Activated B cell treated with CpG ODN at 0.5 μM for 24 hours (primary cell): ENCODE results near the gene ADAM17. TPM values are rescaled to one million over a fixed set of nuclear protein-coding genes. Genes with fewer than 3 reads are reported as not detected.

ENCODE experiments used
- ATAC-seq: fragments of 200-7000 bp; cut with Tn5 transposase; one replicate; pipeline ENCODE4 v1.10.0; 2021; ENCODE audit warnings: low read depth, mild to moderate bottlenecking, moderate library complexity
- CTCF ChIA-PET: fragments of 350-600 bp; sonication (Branson Sonifier 250); formaldehyde crosslinking; loops from one replicate; lab custom pipeline; 2021; ENCODE audit warnings: antibody characterized with exemption; lab: Charles Lee
- POLR2A ChIA-PET: fragments of 350-600 bp; sonication (Branson Sonifier 250); formaldehyde crosslinking; loops from one replicate; lab custom pipeline; 2021; ENCODE audit warnings: antibody characterized with exemption; lab: Charles Lee
- DNase-seq: peaks from one replicate; pipeline ENCODE4 v3.0.0; 2022
- H3K27ac Mint-ChIP-seq: one replicate; pipeline ENCODE4 v1.8.0; 2020; ENCODE audit warnings: mixed read lengths
- H3K27me3 Mint-ChIP-seq: one replicate; pipeline ENCODE4 v1.8.0; 2021; ENCODE audit warnings: mixed read lengths
- H3K36me3 Mint-ChIP-seq: one replicate; pipeline ENCODE4 v1.8.0; 2021; ENCODE audit warnings: low read depth, mixed read lengths
- H3K4me1 Mint-ChIP-seq: one replicate; pipeline ENCODE4 v1.8.0; 2021; ENCODE audit warnings: mixed read lengths
- H3K4me3 Mint-ChIP-seq: one replicate; pipeline ENCODE4 v1.8.0; 2020; ENCODE audit warnings: mild to moderate bottlenecking, mixed read lengths
- H3K9me3 Mint-ChIP-seq: one replicate; pipeline ENCODE4 v1.8.0; 2020; ENCODE audit warnings: mixed read lengths
- intact Hi-C: fragments of 100-400 bp; cut with micrococcal nuclease; formaldehyde crosslinking; loops from one replicate; pipeline ENCODE4 v1.15.1; 2024
- total RNA-seq: library from RNA; stranded (reverse); gene quantifications from 2 replicates; pipeline ENCODE4 v1.2.3, GENCODE V29; 2022
- TF ChIP-seq, protein P1 (sequence below): fragments of 200-600 bp; IDR thresholded peaks from one replicate; pipeline ENCODE4 v1.8.0; 2022; ENCODE audit warnings: antibody characterized with exemption, mild to moderate bottlenecking

Gene ADAM17
- total RNA-seq, 1 donor from 2014 or later, result 39.5 TPM

DNA sequence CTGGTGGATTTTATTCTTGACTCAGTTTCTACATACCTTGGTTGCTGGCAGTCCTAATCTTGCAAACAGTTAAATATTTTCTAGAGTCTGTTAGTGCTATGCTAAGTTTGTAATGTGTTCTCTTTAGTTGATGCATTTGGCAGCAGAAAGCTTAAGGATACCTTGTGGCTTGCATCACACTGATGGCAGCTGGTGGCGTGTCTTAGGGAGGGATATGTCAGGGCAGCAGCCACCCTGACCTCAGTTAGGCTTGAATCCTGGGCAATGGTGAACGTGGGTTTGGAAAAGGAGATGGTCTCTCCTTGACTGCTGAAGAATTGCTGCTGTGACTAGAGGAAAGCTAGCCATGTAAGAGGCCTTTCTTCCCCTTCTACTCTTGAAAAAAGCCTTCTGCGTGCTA lies 77.1 kb downstream of the ADAM17 start:
- TF ChIP-seq, protein P1, sequence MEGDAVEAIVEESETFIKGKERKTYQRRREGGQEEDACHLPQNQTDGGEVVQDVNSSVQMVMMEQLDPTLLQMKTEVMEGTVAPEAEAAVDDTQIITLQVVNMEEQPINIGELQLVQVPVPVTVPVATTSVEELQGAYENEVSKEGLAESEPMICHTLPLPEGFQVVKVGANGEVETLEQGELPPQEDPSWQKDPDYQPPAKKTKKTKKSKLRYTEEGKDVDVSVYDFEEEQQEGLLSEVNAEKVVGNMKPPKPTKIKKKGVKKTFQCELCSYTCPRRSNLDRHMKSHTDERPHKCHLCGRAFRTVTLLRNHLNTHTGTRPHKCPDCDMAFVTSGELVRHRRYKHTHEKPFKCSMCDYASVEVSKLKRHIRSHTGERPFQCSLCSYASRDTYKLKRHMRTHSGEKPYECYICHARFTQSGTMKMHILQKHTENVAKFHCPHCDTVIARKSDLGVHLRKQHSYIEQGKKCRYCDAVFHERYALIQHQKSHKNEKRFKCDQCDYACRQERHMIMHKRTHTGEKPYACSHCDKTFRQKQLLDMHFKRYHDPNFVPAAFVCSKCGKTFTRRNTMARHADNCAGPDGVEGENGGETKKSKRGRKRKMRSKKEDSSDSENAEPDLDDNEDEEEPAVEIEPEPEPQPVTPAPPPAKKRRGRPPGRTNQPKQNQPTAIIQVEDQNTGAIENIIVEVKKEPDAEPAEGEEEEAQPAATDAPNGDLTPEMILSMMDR, result no peak
- Mint-ChIP-seq H3K27ac (no peak overlapping the region), H3K36me3 (peaks cover 51% of the 10 kb centered on the region), H3K27me3 (no peaks in the 10 kb centered on the region), H3K9me3 (no peaks in the 10 kb centered on the region), H3K4me3 (no peak overlapping the region), H3K4me1 (peaks cover 38% of the 10 kb centered on the region)
- ChIA-PET POLR2A (no interaction called here), CTCF (no interaction called here)
- intact Hi-C loops, result loop anchor here (10.0 kb wide), 1 partner anchor 366 kb away; the partner anchor contains the start of gene TAF1B
- DNase-seq (no peak), ATAC-seq (no peak)

DNA sequence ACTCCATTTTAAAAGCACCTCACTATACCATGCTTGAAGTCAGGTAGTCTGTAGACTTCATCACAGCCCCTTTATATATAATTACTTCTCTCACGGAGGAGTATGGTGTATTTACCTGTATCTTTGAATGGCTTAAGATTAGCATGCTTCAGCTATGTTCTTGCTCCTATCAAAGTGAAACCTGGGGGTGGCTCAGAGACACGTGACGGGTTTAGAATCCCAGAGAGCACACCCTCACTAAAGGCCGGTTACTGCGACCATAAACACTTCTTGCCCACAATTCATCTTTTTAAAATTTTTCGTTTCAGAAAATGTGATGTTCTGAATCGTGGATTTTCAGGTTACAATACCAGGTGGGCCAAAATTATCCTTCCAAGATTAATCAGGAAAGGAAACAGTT lies 77.7 kb downstream of the ADAM17 start:
- no peak overlapping the region for H3K4me3 Mint-ChIP-seq
- no peaks in the 10 kb centered on the region for H3K27me3 Mint-ChIP-seq
- POLR2A ChIA-PET, result no interaction called here
- H3K4me1 Mint-ChIP-seq, result peaks cover 41% of the 10 kb centered on the region
- H3K9me3 Mint-ChIP-seq, result no peaks in the 10 kb centered on the region
- intact Hi-C loops, result loop anchor here (10.0 kb wide), 1 partner anchor 367 kb away; the partner anchor contains the start of gene TAF1B
- TF ChIP-seq, protein P1, result no peak
- ATAC-seq (no peak), DNase-seq (no peak)
- CTCF ChIA-PET, result no interaction called here
- H3K27ac Mint-ChIP-seq, result no peak overlapping the region
- peaks cover 46% of the 10 kb centered on the region for H3K36me3 Mint-ChIP-seq

DNA sequence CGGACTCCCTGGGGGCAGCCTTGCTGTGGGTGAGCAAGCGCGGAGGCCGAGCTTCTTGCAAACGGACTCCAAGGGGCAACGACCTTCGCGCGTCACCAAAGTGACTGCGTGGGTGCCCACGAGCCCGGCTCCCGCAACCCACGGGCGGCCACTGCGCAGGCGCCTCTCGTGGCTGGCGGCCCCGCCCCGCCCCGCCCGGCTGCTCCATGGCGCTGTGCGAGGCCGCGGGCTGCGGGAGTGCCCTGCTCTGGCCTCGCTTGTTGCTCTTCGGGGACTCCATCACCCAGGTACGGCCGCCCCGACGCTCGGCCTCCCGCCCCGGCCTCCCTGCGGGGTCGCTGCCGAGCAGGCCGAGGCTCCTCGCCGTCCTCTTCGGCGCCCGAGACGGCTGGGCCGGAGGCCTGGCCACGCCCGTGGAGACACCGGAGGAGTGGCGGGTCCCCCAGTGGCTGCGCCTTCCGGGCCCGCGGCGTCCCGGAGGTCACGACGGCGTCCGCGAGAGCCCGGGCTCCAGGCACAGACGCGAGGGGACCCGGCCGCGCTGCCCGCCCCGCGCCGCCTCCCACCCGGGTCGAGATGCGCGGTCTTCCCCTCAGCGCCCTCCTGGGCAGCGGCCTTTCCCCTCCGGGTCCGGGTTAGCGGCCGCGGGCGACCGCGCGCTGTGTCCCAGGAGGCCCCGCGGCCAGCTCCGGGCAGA lies 81.1 kb downstream of the ADAM17 start, which contains the start of gene IAH1:
Gene IAH1, plus strand, starts transcription at position 191 of the 697 bp plus-strand sequence. Its CDS starts 16 bp downstream, at position 207.
- DNase-seq, result peak; percentile 69
- TF ChIP-seq, protein P1, result no peak
- Mint-ChIP-seq H3K36me3 (peaks cover 33% of the 10 kb centered on the region), H3K9me3 (no peaks in the 10 kb centered on the region), H3K27me3 (no peaks in the 10 kb centered on the region), H3K4me1 (peaks cover 39% of the 10 kb centered on the region), H3K4me3 (peak within 1 kb of the TSS; percentile 80), H3K27ac (peak within 1 kb of the TSS; percentile 61)
- ChIA-PET CTCF (interaction anchor here (0.6 kb wide), 1 partner anchor 81 kb away, joined by 3 read pairs; the partner anchor contains the start of gene ADAM17), POLR2A (interaction anchor here (0.9 to 4.2 kb wide), 3 partner anchors 81 to 156 kb away, joined by 3 to 31 read pairs (median 25); partner anchors contain the start of genes ADAM17 and YWHAQ)
- intact Hi-C loops, result loop anchor here (1.0 to 10.0 kb wide), 4 partner anchors 51 to 370 kb away; partner anchors contain the start of genes CPSF3, ITGB1BP1 and TAF1B
- ATAC-seq, result peak; percentile 82

DNA sequence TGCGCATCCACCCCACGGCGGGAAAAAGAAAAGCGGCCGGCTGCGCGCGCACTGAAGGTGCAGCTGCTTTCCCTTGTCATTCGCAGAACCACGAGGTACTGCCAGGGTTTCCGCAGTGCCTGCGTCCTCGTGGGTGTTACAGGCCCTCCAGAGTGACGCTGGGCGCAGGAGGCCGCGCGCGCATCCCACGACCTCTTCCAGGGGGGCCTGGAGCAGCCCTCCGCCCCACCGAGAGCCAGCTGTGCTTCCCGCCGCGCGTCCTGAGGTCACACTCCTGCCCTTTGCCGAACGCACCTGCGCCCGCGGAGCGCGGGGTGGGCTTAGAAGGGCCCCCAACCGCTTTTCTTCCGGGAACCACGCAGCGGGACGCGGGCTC lies 81.7 kb downstream of the ADAM17 start:
- POLR2A ChIA-PET, result interaction anchor here (0.7 to 4.2 kb wide), 4 partner anchors 17 to 157 kb away, joined by 3 to 31 read pairs (median 15); partner anchors contain the start of genes ADAM17 and YWHAQ
- TF ChIP-seq, protein P1, result no peak
- Mint-ChIP-seq H3K36me3 (peaks cover 30% of the 10 kb centered on the region), H3K4me1 (peaks cover 36% of the 10 kb centered on the region), H3K4me3 (peak overlapping the region; percentile 80), H3K27me3 (no peaks in the 10 kb centered on the region), H3K27ac (peak overlapping the region; percentile 61), H3K9me3 (no peaks in the 10 kb centered on the region)
- intact Hi-C loops, result loop anchor here (1.0 to 10.0 kb wide), 4 partner anchors 51 to 371 kb away; partner anchors contain the start of genes CPSF3, ITGB1BP1 and TAF1B
- ATAC-seq (peak; percentile 36), DNase-seq (no peak)
- CTCF ChIA-PET, result interaction anchor here (0.7 to 1.0 kb wide), 2 partner anchors 82 to 156 kb away, joined by 3 to 5 read pairs; partner anchors contain the start of gene ADAM17
